GM20000 (cell line): ENCODE measurements around the gene ARHGEF12.

Experiments
- DNase-seq: peaks from one replicate; pipeline ENCODE4 v3.0.0; 2012; ENCODE audit warnings: low spot score
- TF ChIP-seq, protein P1 (sequence below): IDR thresholded peaks from 2 replicates; pipeline ENCODE4 v1.5.1; 2012; ENCODE audit warnings: mild to moderate bottlenecking, control low read depth; ENCODE audit errors: extremely low read depth, missing control alignments

Gene ARHGEF12

DNA sequence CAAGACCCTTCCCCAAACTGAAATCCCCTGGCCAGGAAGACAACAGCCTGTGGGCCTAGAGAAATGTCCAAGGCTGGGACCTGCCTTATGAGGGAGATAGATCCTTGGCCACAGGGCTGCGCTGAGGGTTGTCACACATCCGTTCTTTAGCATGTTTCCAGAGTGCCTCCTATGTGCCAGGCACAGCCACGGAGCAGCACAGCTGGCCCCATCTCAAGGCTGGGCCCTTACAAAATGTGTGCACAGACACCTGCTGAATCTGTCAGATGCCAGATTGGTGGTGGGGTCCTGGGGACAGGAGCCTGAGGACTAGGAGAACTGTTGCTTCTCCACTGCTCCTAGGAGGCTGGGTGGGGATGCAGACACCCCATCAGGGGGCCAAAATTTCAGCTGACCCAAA, 186.5 kb downstream of the ARHGEF12 start:
- DNase-seq: no peak
- TF ChIP-seq, protein P1, sequence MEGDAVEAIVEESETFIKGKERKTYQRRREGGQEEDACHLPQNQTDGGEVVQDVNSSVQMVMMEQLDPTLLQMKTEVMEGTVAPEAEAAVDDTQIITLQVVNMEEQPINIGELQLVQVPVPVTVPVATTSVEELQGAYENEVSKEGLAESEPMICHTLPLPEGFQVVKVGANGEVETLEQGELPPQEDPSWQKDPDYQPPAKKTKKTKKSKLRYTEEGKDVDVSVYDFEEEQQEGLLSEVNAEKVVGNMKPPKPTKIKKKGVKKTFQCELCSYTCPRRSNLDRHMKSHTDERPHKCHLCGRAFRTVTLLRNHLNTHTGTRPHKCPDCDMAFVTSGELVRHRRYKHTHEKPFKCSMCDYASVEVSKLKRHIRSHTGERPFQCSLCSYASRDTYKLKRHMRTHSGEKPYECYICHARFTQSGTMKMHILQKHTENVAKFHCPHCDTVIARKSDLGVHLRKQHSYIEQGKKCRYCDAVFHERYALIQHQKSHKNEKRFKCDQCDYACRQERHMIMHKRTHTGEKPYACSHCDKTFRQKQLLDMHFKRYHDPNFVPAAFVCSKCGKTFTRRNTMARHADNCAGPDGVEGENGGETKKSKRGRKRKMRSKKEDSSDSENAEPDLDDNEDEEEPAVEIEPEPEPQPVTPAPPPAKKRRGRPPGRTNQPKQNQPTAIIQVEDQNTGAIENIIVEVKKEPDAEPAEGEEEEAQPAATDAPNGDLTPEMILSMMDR: no peak

- TF ChIP-seq, protein P1: no peak
- no peak for DNase-seq
Observed at GRCh38 chr11:120523196-120523595, 187.0 kb downstream of the ARHGEF12 start.

- TF ChIP-seq, protein P1: no peak
- no peak for DNase-seq
Observed at GRCh38 chr11:120524536-120525085, 188.4 kb downstream of the ARHGEF12 start.

DNA sequence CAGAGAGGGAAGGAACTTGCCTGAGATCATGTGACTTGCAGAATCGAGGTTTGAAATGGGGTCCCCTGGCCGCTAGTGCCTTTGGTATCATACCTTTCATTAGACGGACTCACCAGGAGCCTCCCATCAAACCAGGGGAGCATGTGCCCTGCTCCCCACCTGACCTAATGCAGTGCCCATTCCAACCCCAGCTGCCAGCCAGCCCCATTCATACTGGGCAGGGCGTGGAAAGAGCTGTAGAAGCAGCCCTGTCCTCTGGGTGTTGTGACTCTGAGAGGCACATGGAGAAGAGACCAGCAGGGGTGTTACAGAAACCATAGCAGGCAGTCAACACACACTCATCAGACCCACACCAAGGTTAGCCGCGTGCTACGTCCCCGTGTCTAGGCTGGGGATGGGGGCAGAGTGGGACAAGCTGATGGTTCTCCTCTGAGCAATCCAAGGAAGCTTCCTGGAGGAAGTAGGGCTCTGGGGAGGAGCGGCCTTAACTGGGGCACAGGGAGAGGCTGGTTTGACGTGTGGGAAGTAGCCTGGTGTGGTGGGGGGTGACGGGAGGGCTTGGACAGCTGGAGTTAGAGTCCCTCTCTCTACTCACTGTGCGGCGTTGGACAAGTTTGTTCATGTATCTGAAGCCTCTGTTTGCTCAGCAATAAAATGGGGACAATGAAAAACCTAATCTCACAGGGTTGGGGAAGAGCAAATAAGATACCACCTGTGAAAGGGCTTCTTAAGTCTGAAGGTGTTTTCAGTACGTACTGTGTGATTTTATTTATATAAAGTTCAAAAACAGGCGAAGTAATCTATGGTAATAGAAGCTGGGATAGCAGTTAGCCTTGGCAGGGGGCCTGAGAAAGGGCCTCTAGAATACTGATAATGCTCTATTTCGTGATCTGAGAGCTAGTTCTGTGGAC, 189.3 kb downstream of the ARHGEF12 start:
- no peak for DNase-seq
- TF ChIP-seq, protein P1: no peak

DNA sequence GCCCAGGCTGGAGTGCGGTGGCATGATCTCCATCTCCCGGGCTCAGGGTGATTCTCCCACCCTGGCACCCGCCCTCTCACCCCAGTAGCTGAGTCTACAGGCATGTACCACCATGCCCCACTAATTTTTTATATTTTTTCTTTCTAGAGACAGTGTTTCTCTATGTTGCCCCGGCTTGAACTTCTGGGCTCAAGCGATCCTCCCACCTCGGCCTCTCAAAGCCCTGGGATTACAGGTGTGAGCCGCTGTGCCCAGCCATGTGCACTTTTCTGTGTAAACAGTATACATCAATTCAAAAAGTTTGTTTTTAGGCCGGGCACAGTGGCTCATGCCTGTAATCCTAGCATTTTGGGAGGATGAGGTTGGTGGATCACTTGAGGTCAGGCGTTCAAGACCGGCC, 190.0 kb downstream of the ARHGEF12 start:
- DNase-seq: no peak
- TF ChIP-seq, protein P1: no peak

- DNase-seq: no peak
- TF ChIP-seq, protein P1: no peak
Observed at GRCh38 chr11:120527111-120527761, 191.0 kb downstream of the ARHGEF12 start.

GRCh38 chr11:120528749-120529148, 192.5 kb downstream of the ARHGEF12 start:
- no peak for DNase-seq
- TF ChIP-seq, protein P1: no peak
